ENCODE measurements around the gene RASSF7. TPM values are rescaled to one million over a fixed set of nuclear protein-coding genes. Genes with fewer than 3 reads are reported as not detected.

Gene RASSF7
- total RNA-seq, 4 donors from 2014 or later: 0.56 to 2.4 (median 0.70) TPM

DNA sequence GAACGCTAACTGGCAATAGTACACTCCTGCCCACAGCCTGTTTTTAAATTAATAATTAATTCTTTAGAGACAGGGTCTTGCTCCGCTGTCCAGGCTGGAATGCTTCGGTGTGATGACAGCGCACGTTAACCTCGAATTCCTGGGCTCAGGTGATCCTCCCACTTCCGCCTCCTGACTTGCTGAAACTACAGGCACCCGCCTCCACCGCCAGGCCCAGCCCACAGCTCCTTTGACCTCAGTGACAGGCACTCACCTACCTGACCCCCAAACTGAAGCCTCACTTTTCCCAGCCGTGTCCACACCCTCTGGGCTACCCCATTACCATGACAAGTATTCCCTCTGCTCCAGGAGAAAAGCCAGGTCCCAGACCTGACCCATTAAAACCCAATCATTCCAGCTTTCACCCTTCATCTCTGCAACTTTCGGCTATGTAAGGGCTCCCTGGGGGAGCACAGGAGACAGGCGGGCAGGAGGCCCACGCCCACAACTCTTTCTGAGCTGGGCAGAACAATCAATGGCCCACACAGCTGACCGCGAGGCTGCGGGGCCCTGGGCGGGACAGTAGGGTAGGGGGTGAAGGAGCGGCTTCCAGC is 962 bp upstream of the RASSF7 start:
- H3K4me1 ChIP-seq: peaks cover 9 to 14% of the 10 kb centered on the region in 2 donors
- no peak for DNase-seq
- in situ Hi-C loops (cut with MboI; ENCODE audit: low sequenced_read_pairs in 4 of 4) (loop anchor here (25.0 kb wide), 2 partner anchors 152 to 177 kb away; partner anchors contain the start of genes EPS8L2 (in 3 of the 4) and TALDO1 (in 1 of the 4)), intact Hi-C loops (cut with DNase I; ENCODE audit: low total_unique reads) (loop anchor here (1.0 kb wide), 2 partner anchors 8 to 42 kb away; no protein-coding TSS in a partner anchor)
- peaks cover 30 to 32% (median 32%) of the 10 kb centered on the region in 3 donors for H3K27me3 ChIP-seq
- H3K4me3 ChIP-seq: peak overlapping the region; percentile 66 to 92 (median 75)
- H3K27ac ChIP-seq: no peak overlapping the region
- TF ChIP-seq POLR2A (IDR thresholded peaks at IDR 0.05): no peak
- no peaks in the 10 kb centered on the region for H3K36me3 ChIP-seq
- no peak for ATAC-seq
- no peaks in the 10 kb centered on the region for H3K9me3 ChIP-seq

DNA sequence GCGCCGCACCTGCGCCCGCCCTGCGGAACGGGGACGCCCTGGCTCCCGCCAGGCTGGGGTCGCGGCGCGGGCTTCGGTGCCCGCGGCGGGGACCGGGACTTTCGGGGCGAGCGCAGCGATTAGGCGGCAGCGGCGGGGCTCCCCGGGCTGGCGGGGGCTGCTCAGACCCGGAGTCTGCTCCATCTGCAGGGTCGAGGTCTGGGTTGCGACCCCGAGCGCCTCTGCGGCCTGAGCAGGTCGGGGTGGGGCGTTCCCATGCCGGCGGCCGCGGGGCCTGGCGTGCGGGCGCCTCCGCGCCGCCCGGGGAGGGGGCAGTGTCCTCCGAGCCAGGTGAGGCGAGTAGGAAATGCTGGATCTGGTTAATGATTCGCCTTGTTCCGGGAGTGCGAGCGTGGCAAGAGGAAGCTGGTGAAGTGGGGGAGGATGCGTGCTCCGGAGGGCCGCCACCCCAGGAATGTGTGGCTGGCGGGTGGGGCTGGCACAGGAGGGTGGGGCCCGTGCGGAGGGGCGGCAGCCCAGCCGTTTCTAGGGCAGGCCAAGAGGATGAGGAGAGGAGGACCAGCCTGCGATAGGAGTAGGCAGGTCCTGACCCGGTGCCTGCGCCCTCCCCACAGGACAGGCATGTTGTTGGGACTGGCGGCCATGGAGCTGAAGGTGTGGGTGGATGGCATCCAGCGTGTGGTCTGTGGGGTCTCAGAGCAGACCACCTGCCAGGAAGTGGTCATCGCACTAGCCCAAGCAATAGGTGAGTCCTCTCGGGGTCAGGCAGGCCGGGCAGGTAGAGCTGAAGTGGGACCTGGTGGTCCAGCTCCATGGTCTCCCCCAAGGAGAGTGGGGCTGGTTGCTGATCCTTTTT is 606 bp downstream of the RASSF7 start:
- in situ Hi-C loops (cut with MboI; ENCODE audit: low sequenced_read_pairs in 4 of 4) (loop anchor here (25.0 kb wide), 2 partner anchors 151 to 176 kb away; partner anchors contain the start of genes EPS8L2 (in 3 of the 4) and TALDO1 (in 1 of the 4)), intact Hi-C loops (cut with DNase I; ENCODE audit: low total_unique reads) (no loop called here)
- Histone ChIP-seq H3K4me1 (peaks cover 5 to 10% of the 10 kb centered on the region in 2 donors), H3K36me3 (no peaks in the 10 kb centered on the region), H3K27me3 (peaks cover 17 to 22% (median 19%) of the 10 kb centered on the region in 3 donors), H3K27ac (peak overlapping the region in 1 of 4 donors; percentile 31), H3K4me3 (peak overlapping the region; percentile 40 to 92 (median 73)), H3K9me3 (no peaks in the 10 kb centered on the region)
- TF ChIP-seq, protein P1, sequence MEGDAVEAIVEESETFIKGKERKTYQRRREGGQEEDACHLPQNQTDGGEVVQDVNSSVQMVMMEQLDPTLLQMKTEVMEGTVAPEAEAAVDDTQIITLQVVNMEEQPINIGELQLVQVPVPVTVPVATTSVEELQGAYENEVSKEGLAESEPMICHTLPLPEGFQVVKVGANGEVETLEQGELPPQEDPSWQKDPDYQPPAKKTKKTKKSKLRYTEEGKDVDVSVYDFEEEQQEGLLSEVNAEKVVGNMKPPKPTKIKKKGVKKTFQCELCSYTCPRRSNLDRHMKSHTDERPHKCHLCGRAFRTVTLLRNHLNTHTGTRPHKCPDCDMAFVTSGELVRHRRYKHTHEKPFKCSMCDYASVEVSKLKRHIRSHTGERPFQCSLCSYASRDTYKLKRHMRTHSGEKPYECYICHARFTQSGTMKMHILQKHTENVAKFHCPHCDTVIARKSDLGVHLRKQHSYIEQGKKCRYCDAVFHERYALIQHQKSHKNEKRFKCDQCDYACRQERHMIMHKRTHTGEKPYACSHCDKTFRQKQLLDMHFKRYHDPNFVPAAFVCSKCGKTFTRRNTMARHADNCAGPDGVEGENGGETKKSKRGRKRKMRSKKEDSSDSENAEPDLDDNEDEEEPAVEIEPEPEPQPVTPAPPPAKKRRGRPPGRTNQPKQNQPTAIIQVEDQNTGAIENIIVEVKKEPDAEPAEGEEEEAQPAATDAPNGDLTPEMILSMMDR (IDR thresholded peaks at IDR 0.05 in 4 of 5, conservative IDR thresholded peaks at IDR 0.05 in 1 of 5): no peak
- no peak for TF ChIP-seq POLR2A (IDR thresholded peaks at IDR 0.05)
- DNase-seq: no peak
- peak; percentile 56 to 62 for ATAC-seq

DNA sequence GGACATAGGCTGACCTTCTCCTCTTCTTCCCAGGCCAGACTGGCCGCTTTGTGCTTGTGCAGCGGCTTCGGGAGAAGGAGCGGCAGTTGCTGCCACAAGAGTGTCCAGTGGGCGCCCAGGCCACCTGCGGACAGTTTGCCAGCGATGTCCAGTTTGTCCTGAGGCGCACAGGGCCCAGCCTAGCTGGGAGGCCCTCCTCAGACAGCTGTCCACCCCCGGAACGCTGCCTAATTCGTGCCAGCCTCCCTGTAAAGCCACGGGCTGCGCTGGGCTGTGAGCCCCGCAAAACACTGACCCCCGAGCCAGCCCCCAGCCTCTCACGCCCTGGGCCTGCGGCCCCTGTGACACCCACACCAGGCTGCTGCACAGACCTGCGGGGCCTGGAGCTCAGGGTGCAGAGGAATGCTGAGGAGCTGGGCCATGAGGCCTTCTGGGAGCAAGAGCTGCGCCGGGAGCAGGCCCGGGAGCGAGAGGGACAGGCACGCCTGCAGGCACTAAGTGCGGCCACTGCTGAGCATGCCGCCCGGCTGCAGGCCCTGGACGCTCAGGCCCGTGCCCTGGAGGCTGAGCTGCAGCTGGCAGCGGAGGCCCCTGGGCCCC is 1.4 kb downstream of the RASSF7 start:
- in situ Hi-C loops (cut with MboI; ENCODE audit: low sequenced_read_pairs in 4 of 4): loop anchor here (25.0 kb wide), 2 partner anchors 150 to 175 kb away; partner anchors contain the start of genes EPS8L2 (in 3 of the 4) and TALDO1 (in 1 of the 4)

DNA sequence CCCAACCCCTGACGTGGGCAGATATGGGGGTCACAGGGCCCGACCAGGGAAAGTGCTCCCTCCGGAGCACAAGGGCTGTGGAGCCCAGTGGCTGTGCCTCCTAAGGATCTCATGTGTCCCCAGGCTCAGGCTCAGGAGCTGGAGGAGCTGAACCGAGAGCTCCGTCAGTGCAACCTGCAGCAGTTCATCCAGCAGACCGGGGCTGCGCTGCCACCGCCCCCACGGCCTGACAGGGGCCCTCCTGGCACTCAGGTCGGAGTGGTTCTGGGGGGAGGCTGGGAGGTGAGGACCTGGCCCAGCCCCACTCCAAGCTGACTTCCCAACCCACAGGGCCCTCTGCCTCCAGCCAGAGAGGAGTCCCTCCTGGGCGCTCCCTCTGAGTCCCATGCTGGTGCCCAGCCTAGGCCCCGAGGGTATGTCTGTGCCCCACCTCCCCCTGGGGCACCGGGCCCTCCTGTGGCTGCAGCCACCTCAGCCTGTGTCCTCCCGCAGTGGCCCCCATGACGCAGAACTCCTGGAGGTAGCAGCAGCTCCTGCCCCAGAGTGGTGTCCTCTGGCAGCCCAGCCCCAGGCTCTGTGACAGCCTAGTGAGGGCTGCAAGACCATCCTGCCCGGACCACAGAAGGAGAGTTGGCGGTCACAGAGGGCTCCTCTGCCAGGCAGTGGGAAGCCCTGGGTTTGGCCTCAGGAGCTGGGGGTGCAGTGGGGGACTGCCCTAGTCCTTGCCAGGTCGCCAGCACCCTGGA is 2.5 kb downstream of the RASSF7 start:
- DNase-seq (no peak), ATAC-seq (no peak)
- Histone ChIP-seq H3K4me1 (peaks cover 5 to 17% of the 10 kb centered on the region in 2 donors), H3K4me3 (no peak overlapping the region), H3K27ac (no peak overlapping the region), H3K36me3 (no peaks in the 10 kb centered on the region), H3K9me3 (no peaks in the 10 kb centered on the region), H3K27me3 (peaks cover 4 to 7% (median 7%) of the 10 kb centered on the region in 3 donors)
- in situ Hi-C loops (cut with MboI; ENCODE audit: low sequenced_read_pairs in 4 of 4): loop anchor here (25.0 kb wide), 2 partner anchors 149 to 174 kb away; partner anchors contain the start of genes EPS8L2 (in 3 of the 4) and TALDO1 (in 1 of the 4)
- intact Hi-C loops (cut with DNase I; ENCODE audit: low total_unique reads): no loop called here
- TF ChIP-seq, protein P1 (IDR thresholded peaks at IDR 0.05 in 4 of 5, conservative IDR thresholded peaks at IDR 0.05 in 1 of 5): no peak
- TF ChIP-seq POLR2A (IDR thresholded peaks at IDR 0.05): no peak

More for the DNA sequence above, 1.4 kb downstream of the RASSF7 start:
- Histone ChIP-seq H3K4me1 (peaks cover 5 to 10% of the 10 kb centered on the region in 2 donors), H3K9me3 (no peaks in the 10 kb centered on the region), H3K27ac (no peak overlapping the region), H3K4me3 (no peak overlapping the region), H3K36me3 (no peaks in the 10 kb centered on the region), H3K27me3 (peaks cover 9 to 14% (median 11%) of the 10 kb centered on the region in 3 donors)
- no peak for DNase-seq
- no peak for TF ChIP-seq POLR2A (IDR thresholded peaks at IDR 0.05)
- TF ChIP-seq, protein P1 (IDR thresholded peaks at IDR 0.05 in 4 of 5, conservative IDR thresholded peaks at IDR 0.05 in 1 of 5): no peak
- intact Hi-C loops (cut with DNase I; ENCODE audit: low total_unique reads): no loop called here
- ATAC-seq: no peak
